Measurements from ENCODE around the gene FRMD4B. TPM values are rescaled to one million over a fixed set of nuclear protein-coding genes. Genes with fewer than 3 reads are reported as not detected.

Gene FRMD4B
- total RNA-seq, 2 donors from 2014 or later = 36.7 to 38.1 TPM

- ATAC-seq (peak; percentile 76 to 86), DNase-seq (peak; percentile 37)
- intact Hi-C loops (cut with DNase I) = loop anchor here in 1 of 2 donors (5.0 kb wide), 1 partner anchor 42 kb away; no protein-coding TSS in a partner anchor
Observed at GRCh38 chr3:69200384-69201068, 185.4 kb downstream of the FRMD4B start.

DNA sequence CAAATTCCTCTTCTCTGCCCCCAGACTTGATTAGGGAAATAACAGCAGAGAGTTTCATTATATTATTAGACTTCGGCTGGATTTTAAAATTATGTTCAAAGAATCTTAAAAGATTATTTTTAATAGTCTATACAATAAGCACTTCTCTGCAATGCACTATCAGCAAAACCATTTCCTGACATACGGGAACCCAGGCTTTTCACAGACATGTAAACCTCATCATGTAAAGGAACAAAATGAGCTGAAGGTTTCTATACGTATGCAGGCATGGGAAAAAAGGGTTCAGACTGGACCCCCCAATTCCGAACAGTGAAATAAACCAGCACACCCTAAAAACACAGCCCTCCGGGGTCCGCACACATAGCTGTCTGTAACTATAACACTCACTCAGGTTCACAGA is 185.9 kb downstream of the FRMD4B start:
- DNase-seq (no peak), ATAC-seq (no peak)
- intact Hi-C loops (cut with DNase I) = loop anchor here in 1 of 2 donors (5.0 kb wide), 1 partner anchor 42 kb away; no protein-coding TSS in a partner anchor

DNA sequence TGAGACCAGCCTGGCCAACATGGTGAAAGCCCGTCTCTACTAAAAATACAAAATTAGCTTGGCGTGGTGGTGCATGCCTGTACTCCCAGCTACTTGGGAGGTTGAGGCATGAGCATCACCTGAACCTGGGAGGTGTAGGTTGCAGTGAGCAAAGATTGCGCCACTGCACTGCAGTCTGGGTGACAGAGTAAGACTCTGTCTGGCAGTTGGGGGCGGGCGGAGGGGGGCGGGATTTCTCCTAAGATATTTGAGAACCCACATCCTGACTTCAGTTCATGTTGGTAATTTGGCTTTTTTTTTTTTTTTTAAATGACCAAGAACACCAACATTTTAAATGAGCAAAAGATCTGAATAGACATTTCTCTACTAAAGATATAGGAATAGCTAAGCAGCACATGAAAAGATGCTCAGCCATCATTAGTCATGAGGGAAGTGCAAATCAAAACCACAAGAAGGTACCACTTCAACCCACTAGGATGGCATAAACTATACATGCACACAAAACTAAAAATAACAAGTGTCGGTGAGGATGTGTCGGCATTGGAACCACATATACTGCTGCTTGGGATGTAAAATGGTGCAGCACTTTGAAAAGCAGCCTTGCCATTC is 187.9 kb downstream of the FRMD4B start:
- no peak for DNase-seq
- intact Hi-C loops (cut with DNase I) = no loop called here
- ATAC-seq = no peak

GRCh38 chr3:69197455-69197854 is 188.4 kb downstream of the FRMD4B start:
- ATAC-seq = peak; percentile 14 to 29
- DNase-seq = no peak
- intact Hi-C loops (cut with DNase I) = no loop called here

GRCh38 chr3:69196876-69197275 is 189.0 kb downstream of the FRMD4B start:
- intact Hi-C loops (cut with DNase I) = no loop called here
- DNase-seq (no peak), ATAC-seq (no peak)

GRCh38 chr3:69194431-69195165 is 191.3 kb downstream of the FRMD4B start:
- no peak for DNase-seq
- no peak for ATAC-seq
- intact Hi-C loops (cut with DNase I) = no loop called here

- intact Hi-C loops (cut with DNase I) = no loop called here
- ATAC-seq = no peak
- DNase-seq = no peak
Observed at GRCh38 chr3:69193749-69194148, 192.1 kb downstream of the FRMD4B start.

GRCh38 chr3:69191516-69191915 is 194.4 kb downstream of the FRMD4B start:
- ATAC-seq (no peak), DNase-seq (no peak)
- intact Hi-C loops (cut with DNase I) = no loop called here

GRCh38 chr3:69189487-69189886 is 196.4 kb downstream of the FRMD4B start:
- ATAC-seq (no peak), DNase-seq (no peak)
- intact Hi-C loops (cut with DNase I) = no loop called here

GRCh38 chr3:69186575-69187093 is 199.3 kb downstream of the FRMD4B start:
- DNase-seq (no peak), ATAC-seq (no peak)
- intact Hi-C loops (cut with DNase I) = no loop called here

DNA sequence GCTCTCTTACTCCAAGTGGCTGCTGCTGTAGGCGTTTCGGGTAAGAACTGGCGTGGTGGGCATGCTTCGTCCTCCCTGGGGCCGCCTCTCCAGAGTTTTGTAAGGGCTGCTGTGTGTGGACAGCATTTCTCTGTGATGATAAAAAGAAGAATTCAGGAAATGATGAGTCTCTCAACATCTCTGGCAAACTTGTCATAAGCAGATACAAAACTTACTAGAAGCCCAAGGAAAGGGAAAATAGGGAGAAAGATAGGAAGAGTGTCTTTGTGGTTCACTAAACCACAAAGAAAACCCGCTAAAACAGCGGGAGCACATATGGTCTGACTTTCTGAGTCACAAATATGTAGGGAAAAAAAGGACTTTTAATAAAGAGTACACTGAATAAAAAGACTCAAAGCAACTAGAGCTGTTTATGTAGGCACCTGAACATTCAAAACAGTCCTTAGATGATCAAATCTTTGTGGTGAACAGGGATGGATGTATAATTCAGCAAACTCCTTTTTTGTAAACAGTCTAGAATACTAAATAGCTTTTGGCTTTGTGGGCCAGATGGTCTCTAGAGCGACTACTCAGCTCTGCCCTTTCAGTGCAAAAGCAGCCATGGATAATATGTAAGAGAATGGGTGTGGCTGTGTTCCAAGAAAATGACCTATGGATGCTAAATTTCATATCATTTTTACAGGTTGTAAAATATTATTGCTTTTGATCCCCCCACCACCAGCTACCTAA is 203.1 kb downstream of the FRMD4B start:
- intact Hi-C loops (cut with DNase I) = no loop called here
- DNase-seq = no peak

DNA sequence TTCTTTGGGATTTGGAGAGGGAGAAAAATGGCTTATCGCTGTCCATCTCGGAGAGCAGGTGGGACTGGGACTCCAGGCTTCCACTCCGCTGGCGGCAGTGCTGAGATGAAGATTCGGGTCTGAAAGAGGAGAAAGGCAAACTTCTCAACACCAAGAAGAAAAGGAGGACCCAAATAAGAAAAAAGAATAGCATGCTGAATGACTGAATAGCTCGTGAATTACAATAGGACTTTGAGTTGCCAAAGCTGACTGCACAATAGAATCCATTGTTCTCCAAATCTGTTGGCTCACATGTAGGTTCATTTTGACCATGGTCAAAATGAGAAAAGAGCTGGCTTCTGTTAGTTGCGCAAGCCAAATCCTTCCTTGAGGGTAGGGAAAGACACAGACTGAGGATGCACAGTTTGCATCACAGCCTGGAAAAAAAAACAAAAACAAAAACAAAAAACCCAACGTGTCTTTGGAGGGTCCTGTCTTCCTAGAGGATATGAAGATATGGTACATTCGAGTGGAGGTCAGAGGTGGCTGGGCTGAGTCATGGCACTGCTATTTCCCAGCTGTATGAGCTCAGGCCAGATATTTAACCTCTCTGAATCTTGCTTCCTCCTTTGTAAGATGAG is 204.2 kb downstream of the FRMD4B start:
- DNase-seq (no peak), ATAC-seq (peak; percentile 25 to 67)
- intact Hi-C loops (cut with DNase I) = no loop called here

More for the DNA sequence above, 203.1 kb downstream of the FRMD4B start:
- ATAC-seq = peak; percentile 34 to 41

DNA sequence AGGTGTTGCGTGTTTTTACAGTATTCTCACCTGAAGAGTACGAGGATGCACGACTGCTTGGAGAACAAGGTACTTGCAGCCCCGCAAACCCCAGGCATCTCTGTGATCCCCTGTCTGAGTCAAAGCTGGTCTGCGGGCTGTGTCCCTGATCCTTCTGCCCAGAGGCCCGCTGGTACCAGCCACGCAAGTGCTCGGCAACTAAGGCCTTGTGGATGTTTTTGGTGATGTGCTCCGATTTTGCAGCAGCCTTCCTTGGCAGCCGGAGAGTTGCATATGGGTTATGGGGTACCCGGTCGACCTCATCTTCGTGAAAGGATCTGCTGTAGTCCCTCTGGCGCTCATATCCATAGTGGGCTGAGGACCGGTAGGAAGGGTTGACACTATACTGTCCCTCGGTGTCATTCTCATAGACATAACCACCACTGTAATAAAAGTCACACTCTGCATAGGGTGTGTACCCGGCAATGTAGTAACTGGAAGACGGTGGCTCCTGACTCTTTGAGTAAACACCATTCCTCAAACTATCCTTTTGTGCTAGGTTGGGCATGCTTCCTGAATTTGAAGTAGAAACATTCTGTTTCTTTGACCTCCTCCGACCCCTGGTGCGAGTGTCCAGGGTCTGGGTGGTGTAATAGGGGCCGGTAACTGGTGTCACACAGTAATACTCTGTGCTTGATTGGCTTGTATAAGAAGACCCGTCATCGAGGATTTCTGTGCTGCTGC is 204.9 kb downstream of the FRMD4B start:
- intact Hi-C loops (cut with DNase I) = no loop called here
- DNase-seq (no peak), ATAC-seq (no peak)

GRCh38 chr3:69179740-69180372 is 206.0 kb downstream of the FRMD4B start:
- intact Hi-C loops (cut with DNase I) = no loop called here
- DNase-seq (no peak), ATAC-seq (no peak)

DNA sequence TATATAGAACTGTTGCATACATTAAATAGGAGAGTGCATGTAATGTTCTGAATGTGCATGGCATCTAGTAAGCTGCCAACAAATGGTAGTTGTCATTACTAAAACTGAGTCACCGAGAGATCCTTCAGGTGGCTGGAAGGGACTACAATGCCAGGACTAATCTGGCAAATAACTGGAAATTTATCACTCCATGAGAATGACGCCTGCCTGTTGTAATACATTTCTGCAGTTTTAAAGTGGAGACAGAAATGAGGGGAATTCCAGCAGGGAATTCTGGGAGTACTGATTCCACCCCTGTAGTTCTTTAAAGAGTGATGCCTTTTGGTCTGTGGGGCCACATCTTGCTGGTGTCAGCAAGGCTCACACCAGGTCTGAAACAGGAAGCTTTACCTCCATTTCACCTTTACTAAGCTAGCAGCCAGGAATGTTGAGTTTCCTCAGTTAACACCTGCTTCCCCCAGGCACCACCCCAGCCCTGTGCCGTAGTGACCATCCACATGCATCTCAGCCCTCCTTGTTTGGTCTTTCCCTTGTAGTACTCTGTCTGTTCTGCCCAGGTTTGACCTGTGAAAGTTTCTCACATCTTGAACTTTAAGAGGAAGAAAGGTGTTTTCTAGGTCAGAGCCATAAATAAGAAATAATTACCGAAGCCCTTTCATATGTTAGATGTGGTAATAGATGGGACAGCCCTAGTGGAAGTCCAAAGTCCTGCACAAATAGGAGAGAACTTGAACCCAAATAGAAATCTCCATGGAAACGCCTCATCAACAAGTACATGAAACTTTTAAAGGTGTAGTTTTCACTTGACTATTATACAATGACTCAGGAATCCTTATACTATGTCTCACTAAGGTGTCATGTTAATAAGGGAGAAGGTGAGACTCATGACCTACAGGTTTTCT is 206.8 kb downstream of the FRMD4B start:
- DNase-seq (no peak), ATAC-seq (peak in 1 of 2 donors; percentile 3)
- intact Hi-C loops (cut with DNase I) = no loop called here

DNA sequence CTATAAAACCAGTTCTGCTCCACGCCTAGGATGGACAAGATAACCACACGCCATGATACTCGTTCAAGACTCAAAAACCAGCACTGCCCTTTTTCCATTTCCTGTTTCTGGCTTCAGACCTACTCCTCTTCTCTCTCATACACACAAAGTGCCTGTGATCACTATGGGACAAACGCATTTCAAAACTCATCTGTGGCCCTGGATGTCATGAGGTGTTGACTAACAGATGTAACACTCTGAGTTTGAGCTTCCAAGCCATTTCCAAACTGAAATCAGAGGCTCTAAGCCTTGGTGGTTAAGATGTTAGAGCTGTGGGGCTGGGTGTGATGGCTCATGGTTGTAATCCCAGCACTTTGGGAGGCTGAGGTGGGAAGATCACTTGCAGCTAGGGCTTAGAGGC is 207.8 kb downstream of the FRMD4B start:
- ATAC-seq = no peak
- intact Hi-C loops (cut with DNase I) = no loop called here

More for the DNA sequence above, 207.8 kb downstream of the FRMD4B start:
- DNase-seq = no peak
